HL-60/S4 treated with retinoic acid at 250 ng/mL for 4 days and 3 days (cell line): ENCODE results near the gene PTPRM.

Experiments
- in situ Hi-C: fragments of 300-500 bp; cut with MboI; formaldehyde crosslinking; loops from 2 replicates; pipeline ENCODE4 v1.7.0; 2022; ENCODE audit warnings: low sequenced_read_pairs

PTPRM gene

DNA sequence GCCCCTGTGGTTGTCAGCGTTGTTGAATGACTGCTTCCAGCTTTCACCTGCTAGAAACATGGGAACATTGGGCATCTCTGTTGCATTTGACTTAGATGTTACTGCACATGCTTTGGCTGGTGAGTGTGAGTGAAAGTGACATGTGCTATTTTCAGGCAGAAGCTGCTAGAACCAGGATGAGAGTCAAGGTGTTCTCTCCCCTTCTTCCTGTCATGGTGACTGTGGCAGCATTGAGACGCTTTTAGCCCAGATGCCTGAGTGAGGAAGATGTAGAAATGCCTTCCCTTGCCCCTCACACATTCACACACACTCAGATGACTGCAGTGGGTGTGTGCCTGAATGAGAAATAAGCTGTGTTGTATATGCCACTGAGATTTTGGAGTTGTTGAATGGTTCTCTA lies 220.2 kb downstream of the PTPRM start:
- in situ Hi-C loops = no loop called here

DNA sequence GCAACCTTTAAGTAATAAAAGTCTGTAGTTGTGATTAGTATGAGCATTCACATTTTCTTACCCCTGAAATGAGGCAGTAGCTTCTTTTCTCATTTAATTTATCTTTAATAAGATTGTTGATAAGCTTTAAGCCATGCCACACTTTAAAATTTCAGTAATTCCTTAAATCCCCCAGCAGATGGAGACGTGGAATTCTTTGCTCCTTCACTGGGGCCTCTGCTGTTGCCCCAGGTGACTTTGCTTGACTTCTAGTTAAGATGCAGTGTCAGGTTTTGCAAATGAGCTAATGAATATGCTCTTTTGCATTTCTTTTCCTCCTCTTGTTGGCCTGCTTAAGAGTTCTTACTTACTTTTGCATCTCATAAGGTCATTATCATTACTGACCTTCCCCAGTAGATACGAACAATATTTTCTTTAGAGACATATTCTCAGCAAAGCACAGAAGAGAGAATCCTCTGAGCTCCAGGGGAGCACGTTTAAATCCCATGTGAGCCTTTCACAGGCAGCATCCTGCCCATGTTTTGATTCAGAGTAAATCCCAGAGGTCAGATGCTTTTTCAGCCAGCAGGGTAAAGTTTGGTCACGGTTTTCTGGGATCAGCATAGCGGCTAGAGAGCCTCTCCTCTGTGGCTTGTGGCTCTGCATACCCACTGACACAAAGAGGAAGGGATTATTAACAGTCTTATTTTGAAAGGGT lies 222.9 kb downstream of the PTPRM start:
- in situ Hi-C loops = no loop called here

DNA sequence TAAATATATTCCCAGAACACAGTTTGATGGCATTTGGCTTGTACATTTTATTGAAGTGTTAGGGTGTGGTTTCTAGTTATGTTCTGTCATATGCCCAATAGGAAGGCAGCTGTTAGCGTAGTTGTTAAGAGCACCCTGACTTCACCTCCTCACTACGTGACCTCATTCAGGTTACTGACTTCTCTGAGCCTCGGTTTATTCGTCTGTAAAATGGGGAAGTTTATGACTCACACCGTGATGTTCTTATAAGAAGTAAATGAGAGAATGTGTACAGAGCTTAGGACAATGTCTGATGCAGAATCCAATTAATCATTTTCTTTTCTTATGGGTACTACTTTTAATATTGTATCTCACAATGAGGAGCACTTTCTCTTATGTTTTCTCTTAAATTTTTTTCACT lies 226.0 kb downstream of the PTPRM start:
- in situ Hi-C loops = no loop called here

DNA sequence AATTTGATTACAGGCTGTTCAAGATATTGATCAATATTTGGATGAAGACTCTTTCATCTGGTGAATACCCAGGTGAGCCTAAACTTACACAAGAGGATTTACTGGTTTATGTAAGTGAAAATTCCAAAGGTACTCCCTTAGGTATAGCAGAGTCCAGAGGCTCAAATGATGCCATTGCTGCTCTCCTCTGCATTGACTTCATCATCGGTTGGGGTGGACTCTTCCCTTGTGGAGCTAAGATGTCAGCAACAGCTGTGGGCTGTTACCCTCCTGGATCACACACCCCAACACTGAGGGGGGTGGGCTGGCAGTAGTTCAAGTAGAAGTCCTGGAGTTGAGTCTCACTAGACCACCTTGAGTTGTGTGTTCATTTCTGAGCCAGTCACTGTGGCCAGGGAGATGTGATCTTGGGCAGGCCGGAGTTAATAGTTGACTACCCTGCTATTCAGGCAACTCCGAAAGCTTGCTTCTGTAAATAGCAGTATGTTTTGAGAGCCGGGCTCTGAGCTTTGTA lies 236.9 kb downstream of the PTPRM start:
- in situ Hi-C loops = no loop called here

DNA sequence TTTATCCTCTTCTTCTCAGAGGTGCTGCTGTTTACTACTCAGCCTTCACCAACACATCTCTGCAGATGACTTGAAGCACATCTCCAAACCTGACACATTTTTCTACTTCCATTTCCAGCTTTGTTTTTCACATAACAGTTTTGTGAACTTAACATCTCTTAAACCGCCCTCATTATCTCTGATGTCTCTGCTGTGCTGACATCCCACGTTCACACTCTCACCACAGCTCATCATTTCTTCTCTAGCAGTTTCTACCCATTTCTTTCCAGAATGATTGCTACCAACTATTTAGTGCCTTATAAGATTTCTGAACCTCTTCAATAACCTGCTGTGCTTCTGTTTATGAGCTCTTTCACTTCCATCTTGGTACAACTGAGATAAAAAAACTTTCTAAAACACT lies 238.0 kb downstream of the PTPRM start:
- in situ Hi-C loops = no loop called here

DNA sequence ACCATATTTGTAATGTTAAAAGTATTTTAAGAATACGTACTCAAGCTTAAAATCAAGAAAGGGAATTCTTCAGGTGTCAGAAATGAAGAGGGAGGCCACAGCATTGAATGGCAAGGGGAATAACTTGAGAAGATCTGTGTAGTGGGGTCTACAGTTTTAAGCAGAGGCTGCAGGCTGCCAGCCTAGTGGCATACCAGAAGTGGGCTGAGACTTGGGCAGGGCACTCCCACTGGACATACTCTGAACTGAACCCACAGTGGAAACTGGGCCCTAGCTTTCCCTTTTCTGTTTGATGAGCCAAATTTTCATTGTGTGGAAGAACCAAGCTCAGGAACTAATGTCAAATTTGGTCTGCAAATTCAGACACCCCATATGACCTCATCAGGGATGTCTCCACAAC lies 238.8 kb downstream of the PTPRM start:
- in situ Hi-C loops = no loop called here

DNA sequence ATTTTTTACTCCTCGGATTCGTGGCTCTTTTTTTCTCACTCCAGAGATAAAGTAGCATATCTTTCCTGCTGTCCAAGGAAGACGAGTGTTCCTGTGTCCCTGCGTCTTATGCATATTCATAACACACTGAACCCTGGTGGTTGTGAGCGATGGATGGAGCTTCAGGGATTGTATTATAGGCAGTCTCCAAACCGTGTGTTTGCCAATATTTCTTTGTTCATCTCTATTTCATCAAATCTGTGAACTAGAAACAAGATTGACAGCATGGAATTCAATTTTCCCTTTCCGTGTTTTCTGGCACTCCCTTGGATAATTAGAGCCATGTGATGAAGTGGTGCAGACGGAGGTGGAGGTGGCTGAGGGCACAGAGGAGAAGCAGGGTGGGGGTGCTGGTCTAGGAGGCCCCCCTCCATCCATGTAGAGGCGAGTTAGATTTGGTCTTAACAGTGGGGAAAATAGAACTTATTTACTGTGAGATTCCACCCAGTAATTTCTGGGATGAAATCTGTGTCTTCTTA lies 240.9 kb downstream of the PTPRM start:
- in situ Hi-C loops = no loop called here

DNA sequence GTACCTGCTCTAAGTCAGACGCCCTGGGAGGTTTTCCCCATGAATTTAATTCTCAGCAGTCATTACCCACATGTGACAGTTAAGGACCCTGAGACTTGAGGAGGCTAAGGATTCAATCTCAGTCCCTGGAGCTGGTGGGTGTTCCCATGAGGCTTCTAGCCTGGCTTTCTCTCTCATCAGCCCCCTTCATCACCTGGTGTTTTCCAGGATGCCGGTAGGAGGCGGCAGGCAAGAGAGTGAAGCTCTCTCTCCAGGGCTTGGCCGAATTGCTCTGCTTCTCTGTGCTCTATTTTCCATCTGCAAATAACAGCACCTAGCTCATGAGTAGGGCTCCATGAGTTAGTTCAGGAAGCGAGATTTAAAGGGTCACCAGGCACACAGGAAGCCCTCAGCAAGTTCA lies 241.9 kb downstream of the PTPRM start:
- in situ Hi-C loops = no loop called here

DNA sequence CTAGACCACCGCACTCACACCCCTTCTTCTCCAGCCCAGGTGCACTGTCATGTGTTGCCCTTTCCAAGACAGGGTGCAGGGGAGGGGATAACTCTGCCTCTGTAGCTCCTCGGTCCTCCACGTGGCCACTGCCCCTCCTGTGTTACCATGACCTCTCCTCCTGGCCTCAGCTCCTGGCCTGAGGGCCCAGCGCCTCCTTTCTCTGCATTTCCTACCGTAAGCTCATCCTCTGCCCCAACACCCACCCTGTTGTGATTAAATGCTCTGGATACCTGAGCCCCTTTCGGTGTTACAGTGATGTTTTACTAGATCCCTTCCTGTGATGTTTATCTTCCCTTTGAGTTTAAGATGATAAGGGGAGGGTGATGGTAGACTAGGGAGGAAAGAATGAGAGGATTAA lies 242.3 kb downstream of the PTPRM start:
- in situ Hi-C loops = no loop called here

DNA sequence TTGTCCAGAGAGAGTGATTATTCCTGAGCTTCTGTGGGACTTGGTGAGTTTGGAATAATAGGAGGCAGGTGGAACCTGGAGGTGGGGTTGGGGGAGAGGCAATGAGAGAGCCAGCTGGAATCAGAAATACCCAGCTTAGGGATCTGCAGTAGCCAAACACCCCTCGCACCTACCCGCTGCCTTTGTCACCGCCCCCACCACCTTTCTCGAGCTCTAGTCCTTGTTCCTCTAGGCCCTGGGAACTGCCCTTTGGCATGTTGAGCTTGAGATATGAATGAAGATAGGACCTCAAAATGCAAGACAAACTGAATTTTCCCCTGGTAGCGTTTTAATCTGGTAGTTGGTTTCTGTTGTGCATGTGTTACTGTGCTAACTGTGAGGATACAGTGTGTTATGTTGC lies 242.9 kb downstream of the PTPRM start:
- in situ Hi-C loops = no loop called here

DNA sequence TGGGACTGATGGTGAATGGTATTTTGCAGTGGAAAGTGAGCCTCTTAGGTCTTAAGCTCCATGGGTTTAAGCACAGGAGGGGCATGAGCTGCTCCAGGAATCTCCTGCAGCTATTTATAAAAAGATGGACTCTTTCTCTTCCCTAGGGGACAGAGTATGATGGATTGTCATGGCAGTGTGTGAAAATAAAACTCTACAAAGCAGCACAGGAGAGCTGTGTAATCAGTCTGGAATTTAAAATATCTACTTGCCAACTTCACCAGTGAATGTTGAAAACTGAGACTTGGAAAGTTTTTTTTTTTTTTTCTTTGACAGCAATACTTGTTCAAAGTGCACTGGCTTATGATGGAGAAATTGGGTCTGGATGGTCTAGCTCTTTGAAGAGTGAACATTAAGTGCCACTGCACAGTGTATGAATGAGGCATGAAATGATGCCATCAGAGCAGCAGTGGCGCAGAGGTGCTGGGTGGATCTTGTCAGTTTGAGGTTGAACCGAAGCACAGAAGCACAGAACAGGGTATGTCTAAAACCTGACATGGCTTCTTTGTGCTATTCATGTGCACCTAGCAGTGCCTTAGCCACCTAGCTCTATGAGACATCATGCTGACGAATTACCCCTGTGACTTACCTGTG lies 245.4 kb downstream of the PTPRM start:
- in situ Hi-C loops = no loop called here

DNA sequence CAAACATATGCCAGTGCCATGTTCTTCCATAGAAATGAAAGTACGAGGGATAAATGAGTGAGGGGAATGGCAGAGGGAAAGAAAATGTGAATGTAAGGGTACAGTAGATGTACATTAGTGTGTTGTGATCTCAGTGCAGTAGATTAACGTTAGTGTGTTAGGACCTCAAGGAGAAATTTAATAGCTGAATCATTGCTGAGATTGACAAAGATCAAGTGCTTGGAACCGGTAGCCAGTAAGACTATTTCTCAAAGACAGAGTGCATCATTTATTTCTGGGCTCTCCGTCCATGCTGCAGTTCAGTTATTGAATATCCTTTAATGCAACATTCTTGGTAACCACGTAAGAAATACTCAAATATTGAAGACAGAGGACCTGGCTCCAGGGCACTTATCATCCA lies 246.0 kb downstream of the PTPRM start:
- in situ Hi-C loops = no loop called here

DNA sequence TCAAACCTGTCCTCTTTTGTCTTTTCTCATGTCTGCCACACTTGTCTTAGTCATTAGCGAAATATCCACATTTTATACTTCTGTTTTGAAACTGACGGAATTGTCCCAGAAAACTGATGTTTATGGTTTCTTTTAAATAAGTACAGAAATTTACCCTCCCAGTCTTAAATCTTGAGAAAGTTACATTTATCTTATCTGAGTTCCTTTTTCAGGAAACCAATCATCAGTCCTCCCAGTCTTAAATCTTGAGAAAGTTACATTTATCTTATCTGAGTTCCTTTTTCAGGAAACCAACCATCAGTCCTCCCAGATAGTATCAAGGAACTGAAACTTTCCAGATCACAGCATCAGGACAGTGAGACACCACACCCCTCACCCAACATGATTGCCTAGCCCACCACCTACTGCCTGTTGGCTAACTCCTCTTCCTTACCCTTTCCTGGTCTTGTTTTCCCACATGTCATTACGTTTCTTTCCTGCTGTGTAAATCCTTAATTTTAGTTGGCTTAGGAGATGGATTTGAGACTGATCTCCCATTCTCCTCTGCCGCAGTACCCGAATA lies 247.7 kb downstream of the PTPRM start:
- in situ Hi-C loops = no loop called here

DNA sequence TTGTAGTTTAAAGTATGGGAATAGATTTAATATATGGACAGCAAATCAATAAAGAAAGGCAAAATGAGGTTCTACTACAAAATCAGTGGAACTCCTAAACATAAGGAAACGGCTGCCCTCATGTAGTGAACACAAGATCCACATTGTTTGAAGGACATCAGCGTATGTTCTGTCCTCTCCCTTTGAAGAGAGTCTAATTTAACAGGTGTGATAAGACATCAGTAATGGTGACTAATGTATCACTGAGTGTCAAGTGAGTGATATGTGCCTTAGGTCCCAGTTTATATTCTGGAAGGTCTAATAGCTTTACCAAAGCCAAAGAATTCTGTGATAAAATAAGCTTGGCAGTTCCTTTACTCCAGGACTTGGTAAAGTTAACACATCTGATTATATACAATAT lies 248.7 kb downstream of the PTPRM start:
- in situ Hi-C loops = no loop called here

DNA sequence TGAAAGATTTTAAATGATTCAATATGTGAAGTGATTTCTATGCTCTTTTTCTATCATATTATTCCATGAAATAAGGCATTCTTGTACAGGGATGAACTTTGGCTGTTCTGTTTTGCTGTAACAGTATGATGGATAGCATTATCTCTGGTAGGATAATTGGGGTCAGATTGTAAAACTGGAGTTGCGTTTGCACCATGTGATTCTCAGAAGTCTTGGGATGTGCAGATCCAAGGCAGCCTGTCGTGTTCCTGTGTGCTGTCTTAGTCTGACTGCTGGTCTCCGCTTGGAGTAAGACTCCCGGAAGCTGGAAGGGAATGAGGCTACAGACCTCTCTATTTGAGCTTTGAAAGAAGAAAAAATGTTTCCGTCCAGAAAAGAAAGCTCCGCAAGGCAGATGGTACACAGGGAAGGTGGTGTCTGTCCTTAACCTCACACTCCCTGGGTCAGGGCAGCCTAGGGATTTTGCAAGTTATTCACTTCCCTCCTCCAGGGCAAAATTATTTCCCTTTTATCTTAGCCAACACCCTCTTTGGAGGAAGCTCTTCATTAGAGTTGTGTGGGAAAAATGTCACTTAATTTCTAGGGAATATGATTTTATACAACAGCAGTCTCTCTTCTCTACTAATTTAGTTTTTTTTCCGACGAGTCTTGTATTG lies 250.6 kb downstream of the PTPRM start:
- in situ Hi-C loops = no loop called here

DNA sequence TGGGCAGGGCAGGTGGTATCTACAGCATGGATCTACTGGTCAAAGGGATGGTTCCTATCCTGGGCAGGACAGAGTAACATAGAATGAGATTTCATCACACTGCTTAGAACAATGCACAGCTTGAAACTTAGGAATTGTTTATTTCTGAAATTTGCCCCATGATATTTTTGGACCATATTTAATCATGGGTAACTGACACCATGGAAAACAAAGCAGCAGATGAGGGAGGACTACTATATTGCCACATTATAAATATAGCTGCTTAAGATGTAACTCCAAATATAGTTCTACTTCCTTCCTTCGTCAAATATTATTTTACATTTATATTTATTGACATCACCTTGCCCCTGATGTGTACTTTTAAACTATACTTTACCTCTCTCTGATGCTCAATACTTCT lies 254.7 kb downstream of the PTPRM start:
- in situ Hi-C loops = no loop called here

DNA sequence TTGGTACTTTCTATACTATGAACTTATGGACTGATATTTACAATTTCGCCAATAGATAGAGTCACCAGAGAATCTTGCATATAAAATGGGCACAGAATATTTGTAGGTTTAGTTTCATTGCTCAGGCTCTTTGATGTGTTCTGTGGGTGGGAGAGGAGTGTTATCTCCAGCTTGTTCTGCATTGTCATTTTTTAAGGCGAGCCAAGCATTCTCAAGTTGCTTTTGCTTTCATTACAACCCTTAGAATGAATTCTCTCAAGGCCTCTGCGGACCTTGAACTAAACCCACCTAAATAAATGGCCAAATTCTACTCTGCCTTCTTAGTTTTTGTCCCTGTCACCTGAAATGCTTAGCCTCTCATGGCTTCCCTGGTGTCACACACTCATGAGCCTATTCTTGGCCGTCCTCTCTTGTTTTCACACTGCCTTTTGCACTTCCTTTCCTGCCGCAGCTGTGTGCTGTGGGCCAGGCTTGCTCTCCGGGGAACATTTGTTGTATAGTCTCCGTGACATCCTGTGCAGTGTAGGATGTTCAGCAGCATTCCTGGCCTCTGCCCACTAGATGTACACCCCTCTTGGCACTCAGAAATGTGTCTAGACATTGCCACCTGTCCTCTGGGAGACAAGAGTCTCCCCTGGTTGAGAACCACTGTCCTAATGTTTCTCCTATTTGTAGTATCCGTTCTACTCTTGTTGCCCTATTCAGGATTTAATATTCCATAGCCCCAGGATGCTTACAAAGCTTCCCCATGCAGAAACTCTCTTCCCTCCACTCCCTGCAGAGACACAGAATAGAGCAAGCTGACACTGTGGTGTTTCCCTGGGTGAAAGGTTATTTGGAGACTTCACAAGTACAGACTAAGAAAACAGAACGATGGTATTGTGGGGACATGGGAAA lies 255.6 kb downstream of the PTPRM start:
- in situ Hi-C loops = no loop called here

DNA sequence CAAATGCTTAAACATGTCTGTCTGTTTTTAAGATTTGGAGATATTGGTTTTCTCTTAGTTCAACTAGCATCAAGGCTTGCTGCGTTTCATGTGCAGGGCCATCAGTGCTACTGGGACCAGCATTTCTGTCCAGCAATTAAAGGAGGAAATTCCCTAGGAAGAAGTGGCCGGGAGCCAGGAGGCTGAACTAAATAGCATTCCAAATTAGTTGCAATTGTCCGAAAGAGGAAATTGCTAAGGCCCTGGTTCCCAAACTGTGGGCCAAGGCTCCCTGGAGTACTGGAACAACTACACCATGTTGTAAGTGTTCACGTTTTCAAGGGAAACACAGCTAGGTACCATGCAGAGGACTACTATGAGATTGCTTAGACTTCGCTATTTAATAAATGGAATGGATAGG lies 257.9 kb downstream of the PTPRM start:
- in situ Hi-C loops = no loop called here

DNA sequence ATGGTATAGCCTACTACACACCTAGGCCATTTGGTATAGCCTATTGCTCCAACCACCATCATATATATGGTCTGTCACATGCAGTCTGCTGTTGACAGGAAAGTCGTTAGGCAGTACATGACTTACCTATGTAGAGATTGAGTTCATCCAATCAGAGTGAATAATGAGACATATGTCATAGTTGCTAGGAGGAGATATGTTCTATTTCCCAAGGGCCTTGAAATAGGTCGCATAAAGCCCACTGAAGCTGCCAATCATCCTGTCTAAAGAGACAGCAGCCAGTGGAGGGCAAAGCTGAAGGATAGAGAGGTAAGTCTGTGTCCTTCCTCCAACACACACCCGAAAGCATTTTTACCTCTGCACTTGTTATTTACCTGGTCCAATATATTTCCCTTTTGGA lies 263.4 kb downstream of the PTPRM start:
- in situ Hi-C loops = no loop called here

DNA sequence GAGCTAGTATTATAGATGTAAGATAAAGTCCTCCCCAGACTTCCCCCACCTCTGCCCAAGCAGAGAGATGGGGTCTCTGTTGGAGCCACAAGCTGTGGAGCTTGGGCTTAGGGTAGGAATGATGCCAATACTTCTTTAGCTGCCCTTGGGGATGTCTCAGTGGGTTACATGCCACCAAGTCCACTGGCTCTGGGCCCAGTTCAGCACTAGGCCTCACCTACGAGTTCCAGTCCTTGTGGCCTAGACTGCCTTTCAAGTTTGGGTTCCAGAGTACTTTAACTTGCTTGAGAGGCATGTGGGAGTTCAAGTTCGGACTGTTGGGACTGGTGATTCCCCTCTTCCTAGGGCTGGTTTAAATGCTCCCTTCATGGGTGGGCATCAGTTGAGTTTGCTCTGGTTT lies 272.4 kb downstream of the PTPRM start:
- in situ Hi-C loops = no loop called here

DNA sequence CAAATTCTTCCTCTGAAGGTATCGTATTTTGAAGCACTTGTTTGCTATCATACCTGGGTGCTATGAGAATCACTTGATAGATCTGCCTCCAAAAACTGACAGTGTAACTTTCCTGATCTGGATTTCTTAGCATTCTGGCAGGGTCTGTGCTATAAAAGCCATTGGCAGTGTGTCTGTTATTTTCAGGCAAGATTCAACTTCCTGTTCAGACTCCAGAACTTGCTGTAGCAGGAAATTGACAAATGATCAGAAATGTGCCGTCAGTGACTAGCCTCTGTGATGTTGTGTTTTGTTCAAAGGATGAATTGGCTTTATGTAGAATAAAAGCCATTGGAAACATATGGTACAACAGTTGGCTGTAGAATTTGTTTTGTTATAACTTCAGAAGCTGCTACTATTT lies 273.3 kb downstream of the PTPRM start:
- in situ Hi-C loops = no loop called here
